ENCODE data around the gene SAFB.
"Not testable (repeated sequence)": the region's sequence is repeated elsewhere in the genome, so short reads cannot be mapped to it uniquely, and the experiment has no call there.

SAFB gene

GRCh38 chr19:5684694-5685430, 62.0 kb downstream of the SAFB start:
- DNase-seq (ENCODE audit: low read depth), result no peak

DNA sequence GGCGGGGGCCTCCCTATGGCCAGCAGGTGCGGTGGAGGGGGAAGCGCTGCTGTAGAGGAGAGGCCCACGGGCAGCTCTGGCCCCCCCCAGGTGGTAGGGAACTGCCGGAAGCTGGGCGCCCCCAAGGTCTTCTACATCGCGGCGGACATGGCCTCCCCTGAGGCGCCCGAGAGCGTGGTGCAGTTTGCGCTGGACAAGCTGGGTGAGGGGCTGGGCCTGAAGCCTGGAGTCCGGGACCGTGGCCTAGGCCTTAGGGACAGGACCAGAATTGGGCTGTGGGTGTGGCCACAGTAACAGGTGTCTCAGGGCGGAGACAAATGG, 63.4 kb downstream of the SAFB start:
- no peak for DNase-seq (ENCODE audit: low read depth)

DNA sequence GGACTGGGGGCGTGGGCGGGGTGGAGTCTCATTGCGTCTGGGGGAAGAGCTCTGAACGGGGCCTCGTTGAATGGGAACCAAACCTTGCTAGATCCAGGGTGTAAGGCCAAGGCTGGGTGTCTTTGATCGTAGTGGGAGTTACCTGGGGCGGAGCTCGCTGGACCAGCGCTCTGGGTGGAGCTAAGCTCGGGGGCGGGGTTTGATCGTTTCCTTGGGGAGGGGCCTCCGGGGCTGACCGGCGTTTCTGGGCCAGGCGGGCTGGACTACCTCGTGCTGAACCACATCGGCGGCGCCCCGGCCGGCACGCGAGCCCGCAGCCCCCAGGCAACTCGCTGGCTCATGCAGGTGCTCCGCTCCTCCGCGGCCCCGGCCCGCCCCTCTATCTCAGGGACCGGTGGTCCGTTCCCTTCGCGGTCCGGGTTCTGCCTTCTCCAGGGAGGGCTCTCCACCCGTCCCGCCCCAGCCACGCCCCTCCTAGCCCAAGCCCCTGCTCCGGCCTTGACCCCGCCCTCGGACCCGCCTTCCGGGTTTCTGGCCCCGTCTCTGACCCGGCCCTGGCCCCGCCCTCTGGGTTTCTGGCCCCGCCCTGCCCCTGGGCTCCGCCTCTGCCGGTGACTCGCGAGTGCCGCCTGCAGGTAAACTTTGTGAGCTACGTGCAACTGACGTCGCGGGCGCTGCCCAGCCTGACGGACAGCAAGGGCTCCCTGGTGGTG, 63.9 kb downstream of the SAFB start:
- peak; percentile 100 for DNase-seq (ENCODE audit: low read depth)

- DNase-seq (ENCODE audit: low read depth), result no peak
Observed at GRCh38 chr19:5687360-5688198, 64.7 kb downstream of the SAFB start.

GRCh38 chr19:5688262-5688881, 65.5 kb downstream of the SAFB start:
- DNase-seq (ENCODE audit: low read depth), result not testable (repeated sequence)

- peak; percentile 99 for DNase-seq (ENCODE audit: low read depth)
Observed at GRCh38 chr19:5690125-5690954, 67.5 kb downstream of the SAFB start, which contains the start of gene RPL36. TSS of gene RPL36 (plus strand) at chr19:5690295. CDS start at chr19:5690508, 213 bp downstream.

- no peak for DNase-seq (ENCODE audit: low read depth)
Observed at GRCh38 chr19:5690955-5691821, 68.3 kb downstream of the SAFB start.

GRCh38 chr19:5691822-5692722, 69.2 kb downstream of the SAFB start:
- DNase-seq (ENCODE audit: low read depth), result no peak

DNA sequence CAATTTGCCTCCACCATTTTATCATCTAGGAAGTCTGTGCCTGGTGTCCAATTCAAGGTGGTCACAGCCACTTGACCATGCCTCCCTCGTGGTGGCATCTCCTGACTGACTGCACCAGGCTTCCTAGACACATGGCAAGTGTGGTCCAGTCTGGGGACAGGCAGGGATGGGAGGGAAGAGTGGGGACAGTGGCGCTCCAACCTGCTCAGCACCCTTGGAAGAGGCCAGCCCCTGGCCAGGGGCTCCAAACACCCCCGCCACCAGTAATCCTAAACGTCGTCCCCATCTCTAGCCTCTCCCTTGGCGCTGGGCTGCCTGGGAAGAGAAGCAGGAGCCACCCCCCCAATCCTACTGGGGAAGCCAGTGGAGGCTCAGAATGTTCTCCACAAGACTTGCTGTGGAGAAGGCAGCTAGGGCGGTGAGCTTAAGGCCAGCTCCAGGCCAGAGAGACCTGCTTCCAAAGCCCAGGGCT, 69.9 kb downstream of the SAFB start:
- no peak for DNase-seq (ENCODE audit: low read depth)

DNA sequence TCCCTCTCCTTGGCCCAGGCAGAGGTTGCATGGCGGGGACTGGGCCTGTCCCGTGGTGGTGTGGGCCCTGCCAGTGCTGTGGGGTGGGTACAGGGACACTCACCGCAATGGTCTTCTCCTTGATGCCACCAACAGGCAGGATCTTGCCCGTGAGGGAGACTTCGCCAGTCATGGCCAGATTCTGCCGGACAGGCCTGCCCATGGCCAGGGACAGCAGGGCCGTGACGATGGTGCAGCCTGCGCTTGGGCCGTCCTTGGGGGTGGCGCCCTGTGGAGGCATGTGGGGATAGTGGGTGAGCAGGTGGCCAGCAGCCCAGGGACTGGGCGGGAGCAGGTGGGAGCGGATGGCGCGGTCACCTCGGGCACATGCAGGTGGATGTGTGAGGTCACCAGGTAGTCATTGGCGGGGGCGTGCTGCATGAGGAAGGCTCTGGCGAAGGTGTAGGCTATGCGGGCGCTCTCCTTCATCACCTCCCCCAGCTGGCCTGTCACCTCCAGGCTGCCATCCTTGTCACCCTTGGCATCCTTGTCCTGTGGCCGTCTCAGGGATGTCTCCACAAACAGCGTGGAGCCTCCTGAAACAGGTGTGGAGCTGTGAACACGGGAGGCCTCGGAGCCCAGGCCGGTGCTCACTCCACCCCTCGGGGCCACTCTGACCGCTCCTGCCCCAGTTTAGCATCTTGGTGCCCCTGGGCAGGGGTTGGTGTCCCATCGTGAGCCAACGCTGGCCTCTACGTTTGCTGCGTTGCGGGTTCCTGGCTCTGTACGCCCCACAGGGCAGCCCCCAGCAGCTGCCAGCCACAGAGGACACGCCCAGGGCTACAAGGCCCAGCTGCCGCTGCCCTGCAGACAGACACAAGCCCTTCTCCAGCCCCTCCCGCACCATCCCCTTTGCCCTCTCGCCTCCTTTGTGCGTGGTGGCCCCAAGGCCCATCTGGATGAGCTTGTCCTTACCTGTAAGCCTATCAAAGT, 70.6 kb downstream of the SAFB start:
- DNase-seq (ENCODE audit: low read depth), result no peak

- no peak for DNase-seq (ENCODE audit: low read depth)
Observed at GRCh38 chr19:5694167-5694955, 71.5 kb downstream of the SAFB start.

GRCh38 chr19:5694956-5695648, 72.2 kb downstream of the SAFB start:
- DNase-seq (ENCODE audit: low read depth), result no peak

GRCh38 chr19:5695649-5696195, 72.8 kb downstream of the SAFB start:
- DNase-seq (ENCODE audit: low read depth), result no peak

GRCh38 chr19:5696196-5697021, 73.5 kb downstream of the SAFB start:
- DNase-seq (ENCODE audit: low read depth), result no peak
